Tibial nerve (tissue), 3 donors: ENCODE measurements around the gene NR2F1.

Experiments used
- POLR2A ChIP-seq, 2 donors: fragments of 450-650 bp; IDR thresholded peaks; one replicate each; pipeline ENCODE4 v1.6.1; 2017; ENCODE audit warnings: antibody characterized with exemption in 2 of 2, mild to moderate bottlenecking in 2 of 2, moderate library complexity in 2 of 2
- TF ChIP-seq, protein P1 (sequence below), 5 experiments: fragments of 200-600 bp in 3 of 5; fragments of 450-650 bp in 2 of 5; sonication (generic) in 3 of 5; IDR thresholded peaks; one replicate each; pipeline ENCODE4 v1.5.1; 2016 to 2019; ENCODE audit warnings: antibody characterized with exemption in 5 of 5, mild to moderate bottlenecking in 3 of 5, moderate library complexity in 2 of 5

DNA sequence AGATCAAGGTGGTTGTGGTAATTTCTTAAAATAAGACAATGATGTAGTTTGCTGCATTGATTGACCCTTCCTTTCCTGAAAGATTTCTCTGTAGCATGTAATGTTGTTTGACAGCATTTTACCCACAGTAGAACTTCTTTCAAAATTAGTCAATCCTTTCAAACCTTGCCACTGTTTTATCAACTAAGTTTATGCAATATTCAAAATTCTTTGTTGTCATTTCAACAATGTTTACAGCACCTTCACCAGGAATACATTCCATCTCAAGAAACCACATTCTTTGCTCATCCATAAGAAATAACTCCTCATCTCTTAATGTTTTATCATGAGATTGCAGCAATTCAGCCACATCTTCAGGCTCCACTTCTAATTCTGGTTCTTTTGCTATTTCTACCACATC, 43.8 kb downstream of the NR2F1 start:
- TF ChIP-seq, protein P1, sequence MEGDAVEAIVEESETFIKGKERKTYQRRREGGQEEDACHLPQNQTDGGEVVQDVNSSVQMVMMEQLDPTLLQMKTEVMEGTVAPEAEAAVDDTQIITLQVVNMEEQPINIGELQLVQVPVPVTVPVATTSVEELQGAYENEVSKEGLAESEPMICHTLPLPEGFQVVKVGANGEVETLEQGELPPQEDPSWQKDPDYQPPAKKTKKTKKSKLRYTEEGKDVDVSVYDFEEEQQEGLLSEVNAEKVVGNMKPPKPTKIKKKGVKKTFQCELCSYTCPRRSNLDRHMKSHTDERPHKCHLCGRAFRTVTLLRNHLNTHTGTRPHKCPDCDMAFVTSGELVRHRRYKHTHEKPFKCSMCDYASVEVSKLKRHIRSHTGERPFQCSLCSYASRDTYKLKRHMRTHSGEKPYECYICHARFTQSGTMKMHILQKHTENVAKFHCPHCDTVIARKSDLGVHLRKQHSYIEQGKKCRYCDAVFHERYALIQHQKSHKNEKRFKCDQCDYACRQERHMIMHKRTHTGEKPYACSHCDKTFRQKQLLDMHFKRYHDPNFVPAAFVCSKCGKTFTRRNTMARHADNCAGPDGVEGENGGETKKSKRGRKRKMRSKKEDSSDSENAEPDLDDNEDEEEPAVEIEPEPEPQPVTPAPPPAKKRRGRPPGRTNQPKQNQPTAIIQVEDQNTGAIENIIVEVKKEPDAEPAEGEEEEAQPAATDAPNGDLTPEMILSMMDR (IDR thresholded peaks at IDR 0.05) = no peak
- TF ChIP-seq POLR2A (IDR thresholded peaks at IDR 0.05) = no peak
